Nephron progenitor cell (in vitro differentiated cells): ENCODE measurements around the gene NAPEPLD.

Experiments used
- DNase-seq: peaks from one replicate; pipeline ENCODE4 v3.0.0; 2021
- H3K27ac Mint-ChIP-seq: 2 replicates; pipeline ENCODE4 v1.8.0; 2021; ENCODE audit warnings: mild to moderate bottlenecking, moderate library complexity, mixed read lengths
- H3K27me3 Mint-ChIP-seq: 2 replicates; pipeline ENCODE4 v1.8.0; 2021; ENCODE audit warnings: mild to moderate bottlenecking, low read depth, mixed read lengths; ENCODE audit not compliant: poor library complexity
- H3K36me3 Mint-ChIP-seq: 2 replicates; pipeline ENCODE4 v1.8.0; 2021; ENCODE audit warnings: low read depth, mixed read lengths
- H3K4me1 Mint-ChIP-seq: 2 replicates; pipeline ENCODE4 v1.8.0; 2021; ENCODE audit warnings: mixed read lengths
- H3K4me3 Mint-ChIP-seq: 2 replicates; pipeline ENCODE4 v1.8.0; 2021; ENCODE audit warnings: mild to moderate bottlenecking, moderate library complexity, mixed read lengths
- H3K9me3 Mint-ChIP-seq: 2 replicates; pipeline ENCODE4 v1.8.0; 2021; ENCODE audit warnings: mild to moderate bottlenecking, moderate library complexity, mixed read lengths
- CTCF ChIP-seq: fragments of 200-600 bp; sonication (generic); IDR thresholded peaks from 2 replicates; pipeline ENCODE4 v1.5.0; 2021; ENCODE audit warnings: antibody characterized with exemption

Gene NAPEPLD

GRCh38 chr7:103077318-103077717 lies 71.6 kb downstream of the NAPEPLD start:
- peaks cover 21% of the 10 kb centered on the region for H3K4me1 Mint-ChIP-seq
- no peak overlapping the region for H3K4me3 Mint-ChIP-seq
- H3K9me3 Mint-ChIP-seq = no peaks in the 10 kb centered on the region
- no peak overlapping the region for H3K27ac Mint-ChIP-seq
- peaks cover 26% of the 10 kb centered on the region for H3K36me3 Mint-ChIP-seq
- H3K27me3 Mint-ChIP-seq = no peaks in the 10 kb centered on the region
- DNase-seq = no peak
- TF ChIP-seq CTCF = no peak

- Mint-ChIP-seq H3K9me3 (no peaks in the 10 kb centered on the region), H3K27me3 (no peaks in the 10 kb centered on the region), H3K4me3 (peak overlapping the region; percentile 97), H3K27ac (no peak overlapping the region), H3K36me3 (peaks cover 26% of the 10 kb centered on the region), H3K4me1 (peaks cover 21% of the 10 kb centered on the region)
- DNase-seq = no peak
- no peak for TF ChIP-seq CTCF
Observed at GRCh38 chr7:103076764-103077163, 72.1 kb downstream of the NAPEPLD start.

GRCh38 chr7:103075337-103075918 lies 73.5 kb downstream of the NAPEPLD start:
- H3K27ac Mint-ChIP-seq = peak overlapping the region; percentile 98
- H3K4me1 Mint-ChIP-seq = peaks cover 21% of the 10 kb centered on the region
- no peak for TF ChIP-seq CTCF
- peaks cover 33% of the 10 kb centered on the region for H3K36me3 Mint-ChIP-seq
- H3K4me3 Mint-ChIP-seq = peak overlapping the region; percentile 97
- no peak for DNase-seq
- no peaks in the 10 kb centered on the region for H3K27me3 Mint-ChIP-seq
- peaks cover 6% of the 10 kb centered on the region for H3K9me3 Mint-ChIP-seq

GRCh38 chr7:103074519-103075336 lies 74.2 kb downstream of the NAPEPLD start, which contains the start of the genes ARMC10 and FBXL13:
Gene ARMC10, plus strand, starts transcription at chr7:103075140. Its CDS starts 133 bp downstream, at chr7:103075273.
Gene FBXL13, minus strand, starts transcription at chr7:103074796.
- peaks cover 7% of the 10 kb centered on the region for H3K9me3 Mint-ChIP-seq
- peak within 1 kb of the TSS; percentile 97 for H3K4me3 Mint-ChIP-seq
- TF ChIP-seq CTCF = peak; percentile 9
- H3K27me3 Mint-ChIP-seq = no peaks in the 10 kb centered on the region
- peaks cover 31% of the 10 kb centered on the region for H3K36me3 Mint-ChIP-seq
- DNase-seq = peak; percentile 92
- peaks cover 21% of the 10 kb centered on the region for H3K4me1 Mint-ChIP-seq
- H3K27ac Mint-ChIP-seq = peak within 1 kb of the TSS; percentile 98

GRCh38 chr7:103073989-103074518 lies 74.8 kb downstream of the NAPEPLD start:
- DNase-seq = no peak
- peaks cover 29% of the 10 kb centered on the region for H3K36me3 Mint-ChIP-seq
- peak overlapping the region; percentile 98 for H3K27ac Mint-ChIP-seq
- no peaks in the 10 kb centered on the region for H3K27me3 Mint-ChIP-seq
- H3K4me1 Mint-ChIP-seq = peaks cover 21% of the 10 kb centered on the region
- H3K4me3 Mint-ChIP-seq = peak overlapping the region; percentile 94
- peaks cover 11% of the 10 kb centered on the region for H3K9me3 Mint-ChIP-seq
- no peak for TF ChIP-seq CTCF
